HG03469 (cell line): Measurements from ENCODE around the gene RS1.
A peak's percentile ranks its signal among the peaks of the same experiment; 100 is the strongest.

Experiments
- ATAC-seq: cut with Tn5 transposase; IDR thresholded peaks from one replicate; pipeline ENCODE4 v1.9.1; 2021; ENCODE audit warnings: mild to moderate bottlenecking, moderate library complexity, moderate number of reproducible peaks; ENCODE audit not compliant: unreplicated experiment

The RS1 gene

DNA sequence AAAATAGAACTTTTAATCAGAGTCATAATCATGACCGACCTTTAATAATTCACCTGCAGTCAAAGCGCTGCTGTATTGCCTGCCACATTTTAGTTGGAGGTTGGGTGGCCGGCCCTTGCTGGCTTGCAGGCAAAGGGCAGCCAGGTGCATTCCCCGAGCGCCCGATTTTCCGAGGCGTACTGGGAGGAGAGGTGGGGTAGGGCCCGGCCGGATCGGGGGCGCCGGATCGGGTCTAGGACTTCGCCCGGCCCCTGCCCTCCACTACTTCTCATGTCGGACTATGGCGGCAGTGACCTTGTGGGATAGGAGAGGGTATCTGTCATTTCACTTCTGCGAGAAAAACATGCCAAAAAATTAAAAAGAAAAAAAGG is 2.5 kb upstream of the RS1 start:
- peak; percentile 17 for ATAC-seq

GRCh38 chrX:18668071-18668835 is 3.7 kb downstream of the RS1 start:
- no peak for ATAC-seq

- ATAC-seq: no peak
Observed at GRCh38 chrX:18666614-18667013, 5.3 kb downstream of the RS1 start.

DNA sequence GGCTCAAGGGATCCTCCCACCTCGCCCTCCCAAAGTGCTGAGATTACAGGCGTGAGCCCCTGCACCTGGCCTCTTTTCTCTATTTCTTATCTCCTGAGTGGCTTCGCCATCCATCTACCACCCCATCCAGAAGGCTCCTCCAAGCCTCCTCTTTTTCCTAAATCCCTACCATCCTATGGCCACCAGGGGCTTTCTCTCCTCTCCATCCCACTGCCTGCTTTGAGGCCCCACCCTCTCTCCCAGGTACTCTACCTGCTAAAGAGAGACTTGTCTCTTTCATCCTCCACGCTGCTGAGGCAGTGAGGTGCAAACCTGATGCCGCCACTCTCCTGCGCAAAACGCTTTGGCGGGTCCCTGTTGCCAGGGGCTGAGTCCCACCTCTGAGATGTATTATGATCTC is 7.0 kb downstream of the RS1 start:
- no peak for ATAC-seq

DNA sequence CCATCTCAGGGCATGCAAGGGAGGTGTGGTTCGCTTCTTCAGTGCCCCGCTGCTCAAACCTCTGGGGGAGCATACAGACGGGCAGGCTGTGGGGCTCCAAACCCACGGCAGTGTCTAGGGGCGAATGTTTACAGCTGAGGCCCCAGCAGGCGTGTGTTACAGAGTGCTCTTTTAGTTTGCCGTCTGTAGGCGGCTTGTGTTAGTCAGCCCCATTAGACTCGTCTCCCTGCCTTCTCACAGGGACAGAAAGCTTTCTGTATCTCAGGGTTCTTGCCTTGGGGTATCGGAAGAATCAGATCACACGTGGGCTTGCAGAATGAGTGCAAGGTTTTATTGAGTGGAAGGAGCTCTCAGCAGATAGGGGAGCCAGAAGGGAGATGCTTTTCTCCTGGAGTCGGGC is 10.6 kb downstream of the RS1 start:
- no peak for ATAC-seq

- ATAC-seq: no peak
Observed at GRCh38 chrX:18654875-18655836, 16.8 kb downstream of the RS1 start.

- ATAC-seq: no peak
Observed at GRCh38 chrX:18652636-18653035, 19.3 kb downstream of the RS1 start.

DNA sequence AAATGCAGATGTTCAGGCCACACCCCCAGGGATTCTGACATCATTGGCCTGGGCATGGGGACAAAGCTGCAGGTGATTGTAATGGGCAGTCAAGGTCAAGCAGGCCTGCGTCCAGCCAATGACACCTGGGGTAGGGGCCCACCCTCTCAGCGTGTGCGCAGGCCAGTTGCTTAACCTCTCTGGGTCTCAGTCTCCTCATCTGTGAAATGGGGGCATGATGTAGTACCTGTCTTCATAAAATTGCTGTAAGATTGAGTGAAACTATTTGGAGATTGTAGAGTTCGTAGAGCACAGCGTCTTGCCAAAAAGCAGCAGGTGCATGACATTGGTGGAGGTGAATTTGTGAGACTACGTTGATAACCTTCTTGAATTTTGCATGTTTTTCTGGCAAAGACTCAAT is 21.2 kb downstream of the RS1 start:
- no peak for ATAC-seq

DNA sequence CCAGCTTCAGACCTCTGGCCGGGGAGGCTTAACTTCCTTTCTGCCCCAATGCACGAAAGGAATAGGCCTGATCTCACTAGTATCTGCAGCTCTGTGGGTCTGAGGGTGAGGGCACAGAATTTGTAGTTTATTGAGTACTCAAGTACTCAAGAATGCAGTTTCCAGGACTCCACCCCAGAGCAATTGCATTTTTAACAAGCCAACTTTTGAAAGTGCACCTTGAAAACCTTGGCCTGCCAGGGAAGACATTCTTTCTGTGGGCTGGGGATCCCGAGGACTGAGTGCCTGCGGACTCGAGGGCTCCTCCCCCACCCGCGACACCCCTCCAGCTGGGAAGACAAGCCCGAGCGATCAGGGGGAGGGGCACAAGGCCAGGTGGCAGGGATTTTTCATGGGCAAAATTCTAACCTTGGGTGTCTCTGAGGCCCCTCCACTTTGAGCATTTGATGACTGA is 22.4 kb downstream of the RS1 start:
- no peak for ATAC-seq

DNA sequence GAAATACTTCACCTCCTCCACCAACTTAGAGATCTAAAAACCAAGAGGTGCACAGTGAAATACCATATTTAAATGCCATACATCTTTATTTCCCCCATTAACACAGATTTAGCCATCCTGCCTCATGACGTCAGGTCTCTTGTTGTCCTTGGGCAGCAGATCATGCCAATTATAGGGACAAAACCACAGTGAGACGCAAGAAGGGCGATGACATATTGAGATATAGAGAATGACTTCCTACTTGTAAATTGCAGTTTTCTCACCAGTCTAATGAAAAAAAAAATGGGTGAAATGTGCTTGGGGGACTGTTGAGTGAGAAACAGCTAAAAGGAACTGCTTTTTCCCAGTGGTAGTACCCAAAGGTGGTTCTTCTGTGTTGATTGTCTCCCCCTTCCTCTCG is 24.3 kb downstream of the RS1 start:
- ATAC-seq: no peak

DNA sequence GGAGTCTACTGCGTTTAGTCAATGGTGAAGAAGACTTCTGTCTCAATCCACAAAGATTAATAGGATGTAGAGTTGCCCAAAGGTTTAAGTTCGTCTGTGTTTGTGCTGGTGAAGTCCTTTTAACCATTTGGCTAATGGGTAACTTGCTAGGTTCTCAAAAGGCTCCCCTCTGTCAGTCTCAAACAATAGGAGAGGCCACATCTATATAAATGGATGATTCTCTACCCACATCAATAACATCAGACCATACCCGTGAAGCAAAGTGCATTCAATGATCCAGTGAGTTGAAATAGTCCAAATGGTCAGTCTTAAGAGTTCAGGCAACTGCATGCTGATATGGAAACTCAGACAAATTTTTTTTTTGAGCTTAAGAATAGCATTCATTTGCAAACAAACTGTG is 28.1 kb downstream of the RS1 start:
- no peak for ATAC-seq

GRCh38 chrX:18643243-18643642 is 28.7 kb downstream of the RS1 start:
- no peak for ATAC-seq

DNA sequence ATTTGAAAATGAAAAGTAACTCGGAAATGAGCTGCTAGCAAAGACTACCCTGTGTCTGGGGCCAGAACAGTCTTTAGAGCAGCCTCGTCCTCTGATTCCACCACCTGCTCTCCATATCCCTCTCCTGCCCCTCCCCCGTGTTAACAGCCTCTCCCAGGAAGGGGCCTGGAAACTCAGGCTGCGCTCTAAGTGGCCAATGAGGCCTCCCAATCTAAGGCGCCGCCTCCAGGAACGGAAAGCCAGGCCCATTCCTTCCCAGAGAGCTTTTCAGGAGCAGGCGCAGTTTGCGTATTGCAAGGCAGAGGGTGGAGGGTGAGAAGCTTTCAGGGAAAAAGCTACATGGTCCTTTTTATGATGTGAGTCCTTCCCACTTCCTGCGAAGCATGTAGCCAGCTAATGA is 31.2 kb downstream of the RS1 start:
- no peak for ATAC-seq

DNA sequence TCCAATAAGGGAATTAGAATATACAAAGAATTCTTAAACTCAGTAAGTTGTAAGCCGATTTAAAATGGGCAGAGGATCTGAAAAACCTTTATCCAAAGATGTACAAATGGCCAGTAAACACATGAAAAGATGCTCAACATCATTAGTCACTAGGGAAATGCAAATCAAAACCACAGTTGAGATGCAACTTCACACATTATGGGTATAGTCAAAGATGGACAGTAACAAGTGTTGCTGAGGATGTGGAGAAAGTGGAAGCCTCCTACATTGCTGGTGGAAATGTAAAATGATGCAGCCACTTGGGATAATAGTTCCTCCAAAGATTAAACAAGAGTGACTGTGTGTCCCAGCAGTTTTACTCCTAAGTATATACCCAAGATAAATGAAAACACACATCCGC is 32.6 kb downstream of the RS1 start:
- ATAC-seq: no peak

GRCh38 chrX:18638398-18638797 is 33.5 kb downstream of the RS1 start:
- ATAC-seq: no peak

DNA sequence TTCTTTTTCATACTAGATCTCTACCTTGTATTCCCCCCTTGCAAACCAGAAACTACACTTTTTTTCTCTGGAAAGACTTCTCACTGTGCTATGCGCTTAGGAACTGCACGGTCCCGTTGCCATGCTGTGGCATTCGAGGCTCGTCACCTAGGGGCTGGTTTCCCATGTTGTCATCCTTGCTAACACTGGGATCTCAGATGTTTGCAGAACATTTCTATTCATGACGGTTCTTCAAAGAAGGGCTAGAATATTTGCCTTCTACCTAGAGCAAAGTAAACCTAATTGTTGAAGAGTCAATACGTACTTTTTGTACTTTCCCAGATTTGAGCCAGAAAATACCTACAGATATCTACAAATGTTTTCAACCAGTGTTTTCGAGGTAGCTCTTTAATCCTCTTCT is 41.0 kb downstream of the RS1 start:
- ATAC-seq: no peak

DNA sequence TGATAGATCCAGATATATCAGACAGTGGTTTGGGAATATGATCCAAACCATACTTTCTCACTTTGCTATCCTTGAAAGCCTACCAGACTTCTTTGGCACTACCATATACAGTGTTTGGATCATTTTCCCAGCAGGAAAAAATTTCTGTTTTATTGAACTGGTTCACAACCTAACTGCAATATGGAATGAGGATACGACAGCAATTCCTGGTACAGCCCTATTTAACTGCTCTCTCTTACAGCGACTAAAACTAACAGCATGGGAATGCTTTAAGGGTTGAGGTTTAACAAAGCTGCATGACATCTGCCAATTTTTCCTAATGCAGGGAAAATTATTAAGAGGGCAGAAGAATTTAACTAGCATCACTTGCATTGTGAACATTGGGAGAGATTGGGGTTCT is 47.3 kb downstream of the RS1 start:
- no peak for ATAC-seq

DNA sequence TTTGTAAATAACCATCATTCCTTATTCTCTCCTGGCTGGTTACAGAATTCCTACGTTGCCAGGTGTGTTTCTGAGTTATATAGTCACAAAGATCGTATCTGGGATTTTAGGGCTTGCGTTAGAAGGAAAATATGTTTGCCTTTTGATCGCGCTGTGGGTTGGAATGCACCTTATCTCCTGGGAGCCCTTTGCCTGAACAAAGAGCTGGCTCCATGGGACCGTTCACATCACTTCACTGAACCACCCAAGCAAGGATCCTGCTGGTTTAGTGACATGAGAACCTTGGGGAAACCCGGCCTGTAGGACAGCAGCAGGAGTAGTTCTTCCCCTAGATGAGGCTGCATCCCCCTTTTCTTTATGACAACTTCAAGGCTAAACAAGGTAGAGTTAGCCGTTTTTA is 51.6 kb downstream of the RS1 start:
- no peak for ATAC-seq

GRCh38 chrX:18619288-18619687 is 52.6 kb downstream of the RS1 start:
- ATAC-seq: no peak

GRCh38 chrX:18617407-18617750 is 54.5 kb downstream of the RS1 start:
- no peak for ATAC-seq

DNA sequence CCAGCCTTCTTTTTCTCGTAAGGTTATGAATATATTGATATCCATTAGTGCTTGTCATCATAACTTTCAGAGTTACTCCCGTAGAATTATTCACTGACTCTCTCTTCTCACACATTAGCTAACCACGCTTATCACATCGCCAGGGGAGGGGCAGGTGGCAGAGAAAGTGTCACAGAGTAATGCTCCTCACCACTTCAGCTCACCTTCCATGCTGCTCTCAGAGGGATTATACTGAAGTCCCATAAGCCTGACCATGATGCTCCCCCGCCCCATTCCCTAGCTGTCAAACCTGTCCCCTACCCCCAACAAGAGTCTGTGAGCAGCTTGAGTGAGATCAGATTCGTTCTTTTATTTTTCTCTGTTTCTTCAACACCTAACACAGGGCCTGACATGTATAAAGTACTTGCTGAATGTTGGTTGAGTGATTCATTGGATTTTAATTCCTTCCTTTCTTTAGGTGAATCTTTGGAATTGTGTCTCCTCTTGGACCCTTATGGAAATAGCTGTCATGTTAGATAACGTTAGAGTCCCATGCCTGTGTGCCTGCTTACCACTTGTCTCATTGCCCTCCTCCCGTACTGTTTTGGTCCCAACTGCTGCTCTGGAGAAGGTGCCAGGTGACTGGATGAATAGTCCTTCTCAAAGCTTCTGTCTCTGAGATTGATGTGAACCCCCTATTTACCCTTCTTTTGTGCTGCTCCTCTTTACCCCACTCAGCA is 55.1 kb downstream of the RS1 start:
- no peak for ATAC-seq
